H1 (cell line): ENCODE data around the gene USP13. TPM values are rescaled to one million over a fixed set of nuclear protein-coding genes. Genes with fewer than 3 reads are reported as not detected.

Source experiments
- CTCF ChIA-PET: fragments of 300-600 bp; sonication (Branson Sonifier 250); formaldehyde crosslinking; loops from one replicate; lab custom pipeline; 2021; ENCODE audit not compliant: partially characterized antibody; lab: Charles Lee
- POLR2A ChIA-PET: fragments of 300-600 bp; sonication (Branson Sonifier 250); formaldehyde crosslinking; loops from one replicate; lab custom pipeline; 2021; ENCODE audit warnings: inconsistent platforms; ENCODE audit not compliant: partially characterized antibody; lab: Charles Lee
- DNase-seq, 2 experiments: peaks; one replicate each; pipeline versions ENCODE4 v3.0.0 to v3.0.0-alpha.2; 2010 to 2022; ENCODE audit warnings: low spot score in 2 of 2, low read depth in 1 of 2, mixed read lengths in 1 of 2
- FAIRE-seq: peaks from 2 replicates; lab custom pipeline; 2011; peaks lifted over from hg19 to GRCh38; lab: Jason Lieb, UNC
- H2AFZ ChIP-seq: 2 replicates; pipeline ENCODE4 v1.8.1; 2012; ENCODE audit warnings: low read length, inconsistent platforms
- H2AK5ac ChIP-seq: 2 replicates; pipeline ENCODE4 v1.6.1; 2013; ENCODE audit warnings: low read depth, low read length
- H2BK120ac ChIP-seq: replicated peaks from 2 replicates; pipeline ENCODE3; 2013; ENCODE audit warnings: low read depth, low read length, inconsistent platforms
- H2BK12ac ChIP-seq: 2 replicates; pipeline ENCODE4 v1.6.1; 2013; ENCODE audit warnings: low read depth, low read length
- H2BK15ac ChIP-seq: 2 replicates; pipeline ENCODE4 v1.6.1; 2013; ENCODE audit warnings: low read length
- H2BK20ac ChIP-seq: 2 replicates; pipeline ENCODE4 v1.6.1; 2013; ENCODE audit warnings: low read length
- H2BK5ac ChIP-seq: 2 replicates; pipeline ENCODE4 v1.6.1; 2013; ENCODE audit warnings: low read depth, low read length
- H3K14ac ChIP-seq: 2 replicates; pipeline ENCODE4 v1.6.1; 2013; ENCODE audit warnings: inconsistent platforms; ENCODE audit not compliant: insufficient read length
- H3K18ac ChIP-seq: 2 replicates; pipeline ENCODE4 v1.6.1; 2013; ENCODE audit warnings: low read length; ENCODE audit errors: extremely low read depth
- H3K23ac ChIP-seq: 2 replicates; pipeline ENCODE4 v1.6.1; 2013; ENCODE audit warnings: inconsistent platforms; ENCODE audit not compliant: insufficient read length
- H3K23me2 ChIP-seq: 2 replicates; pipeline ENCODE4 v1.6.1; 2013; ENCODE audit warnings: low read depth, low read length
- H3K27ac ChIP-seq: 2 replicates; pipeline ENCODE4 v1.6.1; 2011; ENCODE audit warnings: low read depth, low read length, inconsistent platforms
- H3K27me3 ChIP-seq, 4 experiments: replicated peaks in 1 of 4; 1 replicate in 1 of 4; 2 replicates in 3 of 4; pipeline versions ENCODE4 v1.6.1 to v1.8.1; 2011 to 2013; ENCODE audit warnings: low read length in 3 of 4, mild to moderate bottlenecking in 3 of 4, inconsistent platforms in 2 of 4, mixed read lengths in 2 of 4, moderate library complexity in 1 of 4; ENCODE audit not compliant: control insufficient read depth in 3 of 4, insufficient read depth in 3 of 4; ENCODE audit errors: extremely low read depth in 1 of 4
- H3K36me3 ChIP-seq, 4 experiments: 2 replicates each; pipeline versions ENCODE4 v1.6.1 to v1.8.1; 2011 to 2013; ENCODE audit warnings: mild to moderate bottlenecking in 4 of 4, low read length in 3 of 4, moderate library complexity in 2 of 4, control low read depth in 1 of 4, inconsistent platforms in 1 of 4; ENCODE audit not compliant: insufficient read depth in 4 of 4, control insufficient read depth in 2 of 4
- H3K4ac ChIP-seq: replicated peaks from 2 replicates; pipeline ENCODE3; 2013; ENCODE audit warnings: low read length, low read depth, mixed read lengths, inconsistent platforms; ENCODE audit not compliant: insufficient read length
- H3K4me1 ChIP-seq, 4 experiments: replicated peaks in 1 of 4; 1 replicate in 1 of 4; 2 replicates in 3 of 4; pipeline versions ENCODE4 v1.6.1 to v1.8.1; 2011 to 2013; ENCODE audit warnings: low read length in 3 of 4, inconsistent platforms in 2 of 4, mixed read lengths in 1 of 4; ENCODE audit not compliant: insufficient read depth in 4 of 4, control insufficient read depth in 3 of 4
- H3K4me2 ChIP-seq, 2 experiments: 2 replicates each; pipeline versions ENCODE4 v1.6.1 to v1.8.1; 2011 to 2013; ENCODE audit warnings: low read depth in 2 of 2, low read length in 2 of 2, control low read depth in 1 of 2, inconsistent platforms in 1 of 2, mild to moderate bottlenecking in 1 of 2; ENCODE audit not compliant: insufficient read depth in 1 of 2
- H3K4me3 ChIP-seq, 4 experiments: fragments of 200-600, 300-600 bp in 1 of 4; sonication (generic), shearing (Covaris generic), sonication (Bioruptor Twin) in 1 of 4; 2 replicates each; pipeline versions ENCODE4 v1.5.1 to v1.8.1; 2011 to 2016; ENCODE audit warnings: low read length in 4 of 4, low read depth in 3 of 4, control low read depth in 2 of 4, inconsistent platforms in 2 of 4, mild to moderate bottlenecking in 2 of 4, mixed read lengths in 1 of 4, moderate library complexity in 1 of 4; ENCODE audit not compliant: insufficient read depth in 2 of 4; ENCODE audit errors: extremely low read depth in 1 of 4
- H3K56ac ChIP-seq: replicated peaks from 2 replicates; pipeline ENCODE3; 2013; ENCODE audit warnings: low read depth, mild to moderate bottlenecking, mixed read lengths, low read length, inconsistent platforms; ENCODE audit not compliant: insufficient read length
- H3K79me1 ChIP-seq: 2 replicates; pipeline ENCODE4 v1.6.1; 2013; ENCODE audit warnings: low read depth, low read length, control low read depth
- H3K79me2 ChIP-seq, 2 experiments: 2 replicates each; pipeline versions ENCODE4 v1.6.1 to v1.8.1; 2012 to 2013; ENCODE audit warnings: low read length in 2 of 2, mild to moderate bottlenecking in 2 of 2, inconsistent platforms in 1 of 2; ENCODE audit not compliant: insufficient read depth in 2 of 2, control insufficient read depth in 1 of 2
- H3K9ac ChIP-seq, 4 experiments: replicated peaks in 1 of 4; 1 replicate in 1 of 4; 2 replicates in 3 of 4; pipeline versions ENCODE4 v1.6.1 to v1.8.1; 2011 to 2013; ENCODE audit warnings: low read depth in 3 of 4, low read length in 3 of 4, control low read depth in 2 of 4, mild to moderate bottlenecking in 2 of 4, moderate library complexity in 2 of 4, inconsistent platforms in 1 of 4; ENCODE audit errors: extremely low read depth in 1 of 4
- H3K9me3 ChIP-seq, 2 experiments: 2 replicates each; pipeline versions ENCODE4 v1.6.1 to v1.8.1; 2012 to 2013; ENCODE audit warnings: mild to moderate bottlenecking in 2 of 2, moderate library complexity in 2 of 2, control low read depth in 1 of 2, inconsistent platforms in 1 of 2, low read depth in 1 of 2, low read length in 1 of 2, mixed read lengths in 1 of 2; ENCODE audit not compliant: insufficient read depth in 2 of 2
- H4K20me1 ChIP-seq, 2 experiments: replicated peaks in 1 of 2; 2 replicates each; pipeline versions ENCODE3 to v1.8.1; 2011 to 2013; ENCODE audit warnings: inconsistent platforms in 2 of 2, low read length in 2 of 2, mild to moderate bottlenecking in 1 of 2; ENCODE audit not compliant: insufficient read depth in 2 of 2, control insufficient read depth in 1 of 2
- H4K5ac ChIP-seq: 2 replicates; pipeline ENCODE4 v1.6.1; 2013; ENCODE audit warnings: low read length, low read depth, mixed read lengths, inconsistent platforms; ENCODE audit not compliant: insufficient read length
- H4K8ac ChIP-seq: 2 replicates; pipeline ENCODE4 v1.8.0; 2013; ENCODE audit warnings: mild to moderate bottlenecking, moderate library complexity, low read length, inconsistent platforms; ENCODE audit not compliant: insufficient read depth; ENCODE audit errors: extremely low read depth
- H4K91ac ChIP-seq: replicated peaks from 2 replicates; pipeline ENCODE3; 2013; ENCODE audit warnings: low read length, mixed read lengths, inconsistent platforms; ENCODE audit not compliant: insufficient read length
- ASH2L ChIP-seq: fragments of 200-600, 300-600 bp; sonication (generic); IDR thresholded peaks from one replicate; pipeline ENCODE4 v1.7.1; 2017; ENCODE audit warnings: low read length
- CTBP2 ChIP-seq: IDR thresholded peaks from 2 replicates; pipeline ENCODE4 v1.7.0; 2011; ENCODE audit warnings: borderline replicate concordance, mild to moderate bottlenecking, moderate library complexity, mixed read lengths, low read length; ENCODE audit not compliant: insufficient read depth, insufficient read length
- JUND ChIP-seq: IDR thresholded peaks from 2 replicates; pipeline ENCODE4 v1.6.1; 2011; ENCODE audit warnings: mild to moderate bottlenecking, improper control_type of control experiment, low read length
- KDM4A ChIP-seq: IDR thresholded peaks from one replicate; pipeline ENCODE4 v1.7.1; 2012; ENCODE audit warnings: low read depth, mild to moderate bottlenecking, moderate library complexity, low read length, inconsistent platforms; ENCODE audit not compliant: severe bottlenecking
- MAFK ChIP-seq: IDR thresholded peaks from 2 replicates; pipeline ENCODE4 v1.6.1; 2012; ENCODE audit warnings: low read depth, mild to moderate bottlenecking, improper control_type of control experiment, low read length
- POLR2A ChIP-seq, 2 experiments: IDR thresholded peaks; 1 replicate in 1 of 2; 2 replicates in 1 of 2; pipeline ENCODE4 v1.6.1; 2011; ENCODE audit warnings: low read depth in 2 of 2, low read length in 2 of 2, mild to moderate bottlenecking in 2 of 2; ENCODE audit errors: control extremely low read depth in 1 of 2
- RBBP5 ChIP-seq: IDR thresholded peaks from 2 replicates; pipeline ENCODE4 v1.7.1; 2012; ENCODE audit warnings: low read depth, mild to moderate bottlenecking, inconsistent platforms, low read length, moderate library complexity, borderline replicate concordance
- SIRT6 ChIP-seq: IDR thresholded peaks from one replicate; pipeline ENCODE4 v1.7.1; 2012; ENCODE audit warnings: low read length, inconsistent platforms
- SP2 ChIP-seq: IDR thresholded peaks from 2 replicates; pipeline ENCODE4 v1.6.1; 2012; ENCODE audit warnings: mild to moderate bottlenecking, low read length, inconsistent platforms
- TAF1 ChIP-seq: IDR thresholded peaks from 2 replicates; pipeline ENCODE4 v1.6.1; 2011; ENCODE audit warnings: mild to moderate bottlenecking, low read depth, low read length
- WGBS, 2 experiments: shearing (Covaris generic) in 1 of 2; methylation state at CpG; one replicate each; pipeline versions ENCODE4 v1.1.6 to v1.1.7; 2013 to 2015; ENCODE audit warnings: low lambda C conversion rate in 2 of 2, mixed read lengths in 2 of 2, inconsistent platforms in 1 of 2, low coverage in 1 of 2, missing lambda C conversion rate in 1 of 2; ENCODE audit not compliant: insufficient replicate concordance in 2 of 2, insufficient coverage in 1 of 2, insufficient read length in 1 of 2; ENCODE audit errors: extremely low coverage in 1 of 2, missing lambda C conversion rate in 1 of 2; 5-methylcytosine and 5-hydroxymethylcytosine counted together
- polyA plus RNA-seq, 7 experiments: library from polyadenylated mRNA; depleted of rRNA in 3 of 7; stranded (reverse) in 5 of 7; unstranded in 2 of 7; fragments of >200 nt in 5 of 7; fragments of 200-250 nt in 2 of 7; gene quantifications; 1 replicate in 5 of 7; 2 replicates in 1 of 7; 4 replicates in 1 of 7; pipeline versions ENCODE4 v1.2.1 to v1.2.3, GENCODE V29; 2011 to 2013; ENCODE audit warnings: missing spikeins in 2 of 7, mixed read lengths in 2 of 7
- total RNA-seq: library from RNA; stranded (reverse); fragmentation: NEBNext Ultra II Directional; extraction: Animal tissue kit (Norgen Biotek cat#: 25700); gene quantifications from 2 replicates; pipeline ENCODE4 v1.2.1, GENCODE V29; 2021
- TF ChIP-seq, protein P1 (sequence below): IDR thresholded peaks from 2 replicates; pipeline ENCODE4 v1.6.1; 2012; ENCODE audit warnings: inconsistent platforms

USP13 gene
- total and polyA plus RNA-seq, 2 of the 8 experiments (the other 6 are each of a cell fraction or from before 2014, with no cell fraction given): 7.9 to 25.9 TPM

GRCh38 chr3:179734497-179735281 is 81.8 kb downstream of the USP13 start:
- no peak overlapping the region for H3K27ac ChIP-seq
- H2AFZ ChIP-seq: no peak overlapping the region
- no peak overlapping the region for H2BK15ac ChIP-seq
- H2AK5ac ChIP-seq: no peak overlapping the region
- no peak overlapping the region for H3K4me3 ChIP-seq
- no peaks in the 10 kb centered on the region for H3K23me2 ChIP-seq
- WGBS, 2 experiments: 87% methylated on average over 4 of the region's 4 CpGs; no CpG with 5 or more reads in 1 of the 2 experiments
- no peak for TF ChIP-seq KDM4A
- TF ChIP-seq RBBP5: no peak
- no peak for TF ChIP-seq TAF1
- no peak for TF ChIP-seq JUND
- TF ChIP-seq SIRT6: no peak
- no peak for TF ChIP-seq POLR2A (IDR thresholded peaks at IDR 0.05; ENCODE audit: control extremely low read depth in 1 of 2, low read depth in 2 of 2, low read length in 2 of 2)
- no peak for TF ChIP-seq ASH2L
- no peak for TF ChIP-seq CTBP2
- no peak for TF ChIP-seq SP2
- TF ChIP-seq MAFK: no peak
- TF ChIP-seq, protein P1, sequence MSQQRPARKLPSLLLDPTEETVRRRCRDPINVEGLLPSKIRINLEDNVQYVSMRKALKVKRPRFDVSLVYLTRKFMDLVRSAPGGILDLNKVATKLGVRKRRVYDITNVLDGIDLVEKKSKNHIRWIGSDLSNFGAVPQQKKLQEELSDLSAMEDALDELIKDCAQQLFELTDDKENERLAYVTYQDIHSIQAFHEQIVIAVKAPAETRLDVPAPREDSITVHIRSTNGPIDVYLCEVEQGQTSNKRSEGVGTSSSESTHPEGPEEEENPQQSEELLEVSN: no peak
- H3K4me1 ChIP-seq: no peaks in the 10 kb centered on the region; a peak in 1 of 7 replicates
- H2BK120ac ChIP-seq: no peak overlapping the region
- no peaks in the 10 kb centered on the region for H3K9me3 ChIP-seq
- peaks cover 0 to 16% (median 11%) of the 10 kb centered on the region in 4 experiments; a peak in 6 of 8 replicates for H3K36me3 ChIP-seq
- DNase-seq (no peak), FAIRE-seq (no peak)
- no peak overlapping the region for H3K56ac ChIP-seq
- no peak overlapping the region for H4K91ac ChIP-seq
- H3K9ac ChIP-seq: no peak overlapping the region
- no peak overlapping the region for H4K8ac ChIP-seq
- no peak overlapping the region for H2BK5ac ChIP-seq
- H3K23ac ChIP-seq: no peak overlapping the region
- no peak overlapping the region for H4K5ac ChIP-seq
- no peaks in the 10 kb centered on the region for H3K27me3 ChIP-seq
- H3K4me2 ChIP-seq: no peak overlapping the region
- H3K79me1 ChIP-seq: no peaks in the 10 kb centered on the region; the same call in 1 of the 2 replicates
- H2BK20ac ChIP-seq: no peak overlapping the region
- no peak overlapping the region for H2BK12ac ChIP-seq
- no peaks in the 10 kb centered on the region; a peak in 1 of 4 replicates for H3K79me2 ChIP-seq
- no peak overlapping the region for H3K4ac ChIP-seq
- no peak overlapping the region for H3K14ac ChIP-seq
- no peak overlapping the region for H3K18ac ChIP-seq
- ChIA-PET CTCF (interaction anchor here (0.6 to 1.6 kb wide), 6 partner anchors 14 to 91 kb away, joined by 3 to 4 read pairs (median 3); no protein-coding TSS in a partner anchor), POLR2A (interaction anchor here (1.2 kb wide), 1 partner anchor 25 kb away, joined by 3 read pairs; no protein-coding TSS in a partner anchor)
- H4K20me1 ChIP-seq: peaks cover 0 to 1% of the 10 kb centered on the region in 2 experiments
